Endothelial cell (in vitro differentiated cells): ENCODE data around the gene OR2T10. TPM values are rescaled to one million over a fixed set of nuclear protein-coding genes. Genes with fewer than 3 reads are reported as not detected.
"Not testable (repeated sequence)": the region's sequence is repeated elsewhere in the genome, so short reads cannot be mapped to it uniquely, and the experiment has no call there.

ENCODE experiments used
- DNase-seq: peaks from one replicate; pipeline ENCODE4 v3.0.0; 2021; ENCODE audit warnings: low spot score
- H3K27ac Mint-ChIP-seq: one replicate; pipeline ENCODE4 v1.8.0; 2021; ENCODE audit warnings: mixed read lengths, inconsistent platforms; ENCODE audit not compliant: unreplicated experiment
- H3K27me3 Mint-ChIP-seq: one replicate; pipeline ENCODE4 v1.8.0; 2021; ENCODE audit warnings: mild to moderate bottlenecking, moderate library complexity, mixed read lengths, inconsistent platforms; ENCODE audit not compliant: unreplicated experiment
- H3K36me3 Mint-ChIP-seq: one replicate; pipeline ENCODE4 v1.8.0; 2021; ENCODE audit warnings: mild to moderate bottlenecking, low read depth, mixed read lengths, inconsistent platforms; ENCODE audit not compliant: unreplicated experiment
- H3K4me1 Mint-ChIP-seq: one replicate; pipeline ENCODE4 v1.8.0; 2021; ENCODE audit warnings: mild to moderate bottlenecking, mixed read lengths, inconsistent platforms; ENCODE audit not compliant: unreplicated experiment
- H3K4me3 Mint-ChIP-seq: one replicate; pipeline ENCODE4 v1.8.0; 2021; ENCODE audit warnings: mild to moderate bottlenecking, mixed read lengths, inconsistent platforms; ENCODE audit not compliant: unreplicated experiment
- H3K9me3 Mint-ChIP-seq: one replicate; pipeline ENCODE4 v1.8.0; 2021; ENCODE audit warnings: mixed read lengths, inconsistent platforms; ENCODE audit not compliant: unreplicated experiment
- total RNA-seq: library from RNA; stranded (reverse); fragmentation: NEBNext Ultra II Directional; extraction: Animal tissue kit (Norgen Biotek cat#: 25700); gene quantifications from one replicate; pipeline ENCODE4 v1.2.1, GENCODE V29; 2021; ENCODE audit not compliant: unreplicated experiment

The OR2T10 gene
- total RNA-seq, 1 donor from 2014 or later = not detected

DNA sequence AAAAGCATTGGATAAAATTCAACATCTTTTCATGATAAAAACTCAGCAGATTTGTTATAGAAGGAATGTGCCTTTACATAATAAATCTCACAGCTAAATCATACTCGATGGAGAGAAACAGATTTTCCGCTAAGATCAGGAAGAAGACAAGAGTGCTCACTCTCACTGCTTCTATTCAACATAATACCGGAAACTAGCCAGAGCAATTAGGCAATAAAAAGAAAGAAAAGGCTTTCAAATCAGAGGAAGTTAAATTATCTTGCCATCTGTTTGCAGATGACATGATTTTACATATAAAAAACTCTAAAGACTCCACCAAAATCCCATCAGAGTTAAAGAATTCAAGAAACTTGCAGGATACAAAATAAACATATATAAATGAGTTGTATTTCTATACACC lies 26.7 kb downstream of the OR2T10 start:
- not testable (repeated sequence) for DNase-seq, H3K36me3 Mint-ChIP-seq, H3K27ac Mint-ChIP-seq, H3K4me1 Mint-ChIP-seq, H3K9me3 Mint-ChIP-seq, H3K4me3 Mint-ChIP-seq, H3K27me3 Mint-ChIP-seq

DNA sequence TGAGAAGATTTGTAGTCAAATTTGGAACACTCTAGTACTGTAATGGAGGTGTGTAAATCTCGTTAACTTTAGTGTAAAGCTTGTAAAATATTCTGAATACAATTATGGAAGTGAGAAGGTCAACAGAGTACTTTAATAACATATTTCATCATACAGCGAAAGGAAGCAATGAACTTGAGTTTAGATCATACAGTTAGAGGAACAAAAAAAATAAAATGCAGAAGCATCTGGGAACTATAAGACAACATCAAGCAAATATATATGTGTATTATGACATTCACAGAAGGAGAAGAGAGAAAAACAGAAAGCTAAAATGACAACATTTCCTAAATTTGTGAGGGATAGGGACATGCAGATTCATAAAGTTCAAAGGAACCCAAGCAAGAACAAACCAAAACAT lies 28.5 kb downstream of the OR2T10 start:
- H3K4me3 Mint-ChIP-seq, DNase-seq, H3K27ac Mint-ChIP-seq, H3K9me3 Mint-ChIP-seq, H3K36me3 Mint-ChIP-seq, H3K27me3 Mint-ChIP-seq, H3K4me1 Mint-ChIP-seq: not testable (repeated sequence)

DNA sequence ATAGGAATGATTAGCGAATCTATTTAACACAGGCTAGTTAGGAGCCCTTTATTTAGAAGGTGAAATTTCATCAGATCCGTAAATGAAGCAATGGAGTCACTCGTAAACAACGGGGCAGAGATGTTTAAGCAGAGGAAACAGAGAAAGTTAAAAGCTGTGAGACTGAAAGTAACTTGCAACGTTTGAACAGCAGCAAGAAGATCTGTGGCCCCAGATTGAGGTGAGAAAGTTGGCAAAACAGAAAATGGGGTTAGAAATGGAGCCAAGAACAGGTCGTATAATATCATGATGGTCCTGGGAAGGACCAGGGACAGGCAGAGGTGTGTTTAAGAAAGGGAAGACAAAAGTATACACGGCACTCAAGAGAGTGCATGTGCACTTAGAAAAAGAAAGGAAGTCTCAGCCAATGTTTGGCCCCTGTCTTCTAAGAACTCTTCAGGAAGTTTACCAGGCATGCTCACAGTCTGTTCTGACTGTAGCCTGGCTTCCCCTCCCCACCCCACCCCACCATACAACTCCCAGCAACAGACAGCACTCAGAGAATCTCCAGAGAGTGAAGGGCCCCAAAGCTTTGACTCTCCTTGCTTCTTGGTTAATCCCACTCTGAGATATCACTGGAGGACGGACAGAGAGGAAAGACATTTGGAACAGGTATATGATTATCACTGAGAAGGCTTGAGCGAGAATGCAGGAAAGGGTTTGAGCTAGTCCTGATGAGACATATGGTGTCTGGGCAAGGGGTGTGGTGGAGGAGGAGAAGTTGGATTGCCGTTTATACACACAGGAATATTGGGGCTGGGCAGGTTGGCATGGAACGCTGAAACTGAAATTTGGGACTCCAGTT lies 31.7 kb downstream of the OR2T10 start:
- H3K27ac Mint-ChIP-seq, H3K9me3 Mint-ChIP-seq, H3K27me3 Mint-ChIP-seq, H3K4me3 Mint-ChIP-seq, H3K4me1 Mint-ChIP-seq, DNase-seq, H3K36me3 Mint-ChIP-seq: not testable (repeated sequence)

DNA sequence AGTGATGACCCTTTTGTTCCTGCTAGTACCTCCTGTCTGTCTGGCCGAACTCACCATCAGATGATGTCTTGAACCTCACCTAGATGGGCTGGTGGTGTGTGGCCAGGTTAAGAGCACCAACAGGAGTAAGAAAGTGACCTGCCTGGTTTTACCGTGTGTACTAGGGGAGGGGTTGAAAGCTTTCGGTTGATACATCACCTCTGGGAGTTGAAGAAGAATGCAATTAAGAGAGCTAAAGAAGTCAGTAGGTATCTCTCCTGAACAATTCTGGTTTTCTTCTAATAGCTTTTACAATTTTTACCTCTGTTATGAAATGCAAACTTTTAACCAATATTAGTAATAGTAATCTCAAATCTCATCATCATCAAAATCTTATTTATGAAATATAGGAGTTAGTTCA lies 34.8 kb downstream of the OR2T10 start, which contains the start of gene OR2T29:
Gene OR2T29, minus strand, starts transcription at position 101 of the 400 bp plus-strand sequence. CDS start 3,281 bp downstream, outside the sequence.
- not testable (repeated sequence) for H3K27me3 Mint-ChIP-seq, H3K4me1 Mint-ChIP-seq, H3K36me3 Mint-ChIP-seq, H3K27ac Mint-ChIP-seq, H3K4me3 Mint-ChIP-seq, DNase-seq, H3K9me3 Mint-ChIP-seq

DNA sequence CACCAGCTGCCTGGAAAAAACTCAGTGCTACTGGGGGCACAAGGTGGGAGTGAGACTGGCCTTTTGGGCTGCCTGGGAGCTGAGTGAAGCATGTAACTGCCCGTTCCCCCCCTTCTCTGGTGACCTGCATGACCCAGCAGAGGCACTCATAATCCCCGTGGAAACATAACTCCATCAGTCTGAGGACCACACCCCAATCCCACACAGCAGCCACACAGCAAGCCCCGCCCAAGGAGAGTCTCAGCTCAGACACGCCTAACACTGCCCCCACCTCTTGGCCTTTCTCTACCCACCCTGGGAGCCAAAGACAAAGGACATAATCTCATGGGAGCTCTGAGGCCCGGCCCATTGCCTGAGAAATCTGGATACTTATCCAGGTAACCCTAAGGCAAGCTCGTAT lies 46.5 kb downstream of the OR2T10 start:
- not testable (repeated sequence) for DNase-seq, H3K4me3 Mint-ChIP-seq, H3K27me3 Mint-ChIP-seq, H3K36me3 Mint-ChIP-seq, H3K27ac Mint-ChIP-seq, H3K9me3 Mint-ChIP-seq, H3K4me1 Mint-ChIP-seq

DNA sequence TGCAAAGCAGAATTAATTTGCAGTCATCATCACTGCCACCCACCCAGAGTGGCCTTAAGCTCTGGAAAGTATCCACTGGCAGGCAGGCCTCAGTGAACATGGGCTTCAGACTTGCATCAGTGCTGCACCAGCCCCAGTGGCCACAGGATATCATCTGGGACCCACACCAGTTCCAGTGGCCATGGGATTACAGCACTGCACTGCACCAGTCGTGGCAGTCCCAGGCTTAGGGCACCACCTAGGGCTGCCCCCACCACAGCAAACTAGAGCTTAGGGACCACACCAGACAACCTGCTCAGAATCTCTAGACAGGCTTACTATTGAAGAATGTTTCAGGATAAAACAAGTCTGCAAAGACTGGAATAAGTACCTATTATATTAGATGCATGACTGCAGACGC lies 50.1 kb downstream of the OR2T10 start:
- H3K4me1 Mint-ChIP-seq, H3K9me3 Mint-ChIP-seq, H3K4me3 Mint-ChIP-seq, H3K36me3 Mint-ChIP-seq, H3K27ac Mint-ChIP-seq, DNase-seq, H3K27me3 Mint-ChIP-seq: not testable (repeated sequence)

Other genes with a start within 250 kb of the OR2T10 start
- gene OR14C36, start 248.9 kb downstream of the OR2T10 start, total RNA-seq = not detected
- gene OR2T4, start 236.0 kb downstream of the OR2T10 start, total RNA-seq = not detected
- not detected for gene OR2T6, start 222.0 kb downstream of the OR2T10 start, total RNA-seq
- not detected for gene OR2T1, start 194.7 kb downstream of the OR2T10 start, total RNA-seq
- gene OR2T2, start 152.1 kb downstream of the OR2T10 start, total RNA-seq = not detected
- not detected for gene OR2T3, start 124.3 kb downstream of the OR2T10 start, total RNA-seq
- gene OR2T5, start 109.1 kb downstream of the OR2T10 start, total RNA-seq = not detected
- gene OR2G6, start 89.6 kb downstream of the OR2T10 start, total RNA-seq = not detected
- gene OR2T29, start 34.9 kb downstream of the OR2T10 start, total RNA-seq = not detected
- not detected for gene OR2T34, start 22.9 kb downstream of the OR2T10 start, total RNA-seq
- not detected for gene OR2T11, start 37.4 kb upstream of the OR2T10 start, total RNA-seq
- not detected for gene OR2T35, start 47.6 kb upstream of the OR2T10 start, total RNA-seq
- gene OR2T27, start 57.8 kb upstream of the OR2T10 start, total RNA-seq = not detected
- not detected for gene OR14I1, start 105.1 kb upstream of the OR2T10 start, total RNA-seq
- gene LYPD8, start 158.1 kb upstream of the OR2T10 start, total RNA-seq = not detected
- 30.7 TPM for gene SH3BP5L, start 228.2 kb upstream of the OR2T10 start, total RNA-seq
- gene ZNF672, start 240.5 kb upstream of the OR2T10 start, total RNA-seq = 29.8 TPM